ENCODE measurements around the gene MMP26.
A peak's percentile ranks its signal among the peaks of the same experiment; 100 is the strongest.

The MMP26 gene

DNA sequence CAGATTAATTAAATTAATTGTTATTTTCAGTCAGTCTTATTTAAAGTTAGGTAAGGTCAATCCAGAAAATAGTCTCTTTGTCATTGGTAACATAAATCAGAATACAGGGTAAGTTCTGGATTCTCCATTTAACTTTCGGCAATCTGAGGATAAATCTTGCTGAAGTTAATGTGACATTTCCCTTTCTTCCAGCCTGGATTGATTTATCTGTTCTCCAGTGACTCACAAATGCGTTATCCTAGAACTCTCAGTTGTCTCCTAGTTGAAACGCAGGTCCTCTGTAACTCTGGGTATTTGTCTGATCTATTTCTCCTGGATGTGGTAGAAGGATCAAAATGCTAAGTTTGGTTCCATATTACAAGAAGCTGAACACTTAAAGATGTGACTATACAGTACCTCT is 39.8 kb upstream of the MMP26 start:
- Histone ChIP-seq H3K4me1 (ENCODE audit: control insufficient read depth in 1 of 2, insufficient read depth in 2 of 2, low read length in 2 of 2) (no peaks in the 10 kb centered on the region), H3K4me2 (ENCODE audit: low read length) (no peak overlapping the region), H3K79me1 (ENCODE audit: low read length) (no peaks in the 10 kb centered on the region), H2BK120ac (ENCODE audit: insufficient read depth, low read length, poor library complexity) (no peak overlapping the region), H3K23ac (ENCODE audit: low read length) (no peak overlapping the region), H3K36me3 (ENCODE audit: control insufficient read depth in 1 of 2, insufficient read depth in 2 of 2, low read length in 2 of 2) (no peaks in the 10 kb centered on the region), H3K9ac (ENCODE audit: low read length) (no peak overlapping the region), H3K9me3 (ENCODE audit: insufficient read depth, low read depth, low read length) (peaks cover 2% of the 10 kb centered on the region), H4K12ac (ENCODE audit: low read depth, low read length) (no peak overlapping the region), H3K18ac (ENCODE audit: low read length) (no peak overlapping the region), H3K14ac (ENCODE audit: low read length) (no peak overlapping the region), H3K4me3 (ENCODE audit: low read depth, low read length) (no peak overlapping the region), H2BK12ac (ENCODE audit: low read length) (no peak overlapping the region), H3K27ac (ENCODE audit: low read depth, low read length) (no peak overlapping the region), H3K79me2 (ENCODE audit: control insufficient read depth, insufficient read depth, low read length, poor library complexity) (no peaks in the 10 kb centered on the region), H4K91ac (ENCODE audit: low read depth, low read length) (no peak overlapping the region), H4K8ac (ENCODE audit: low read depth, low read length) (no peak overlapping the region), H2BK5ac (ENCODE audit: low read depth, low read length, poor library complexity) (no peak overlapping the region), H3K27me3 (ENCODE audit: insufficient read depth, low read length) (no peaks in the 10 kb centered on the region), H2AK5ac (ENCODE audit: low read length) (no peak overlapping the region), H2AFZ (ENCODE audit: insufficient read depth, low read length, poor library complexity) (no peak overlapping the region), H3K4ac (ENCODE audit: low read depth, low read length) (no peak overlapping the region)
- no peak for DNase-seq
- WGBS (ENCODE audit: extremely low coverage, insufficient coverage, insufficient read length) = no CpG with 5 or more reads among the region's 3 CpGs

DNA sequence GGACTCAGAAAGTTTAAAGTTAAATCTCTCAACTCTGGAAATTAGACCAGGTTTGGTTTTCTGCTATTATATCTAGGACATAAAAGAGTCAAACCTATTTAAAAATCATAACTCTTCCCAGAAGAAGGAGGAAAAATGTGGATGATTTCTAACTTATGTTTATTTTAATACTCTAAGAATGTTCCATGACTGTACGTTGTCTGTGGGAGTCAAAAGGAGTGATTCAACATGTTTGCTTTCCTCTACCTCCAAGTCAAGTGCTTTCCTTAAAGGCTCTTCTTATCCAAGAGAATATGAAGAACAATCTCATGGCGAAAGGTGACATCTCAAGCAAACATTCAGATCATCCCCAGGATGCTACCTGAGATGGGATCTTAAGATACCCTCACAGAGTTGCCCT is 39.2 kb upstream of the MMP26 start:
- Histone ChIP-seq H2AK5ac (ENCODE audit: low read length) (no peak overlapping the region), H3K14ac (ENCODE audit: low read length) (no peak overlapping the region), H2BK120ac (ENCODE audit: insufficient read depth, low read length, poor library complexity) (no peak overlapping the region), H3K4me1 (ENCODE audit: control insufficient read depth in 1 of 2, insufficient read depth in 2 of 2, low read length in 2 of 2) (no peaks in the 10 kb centered on the region), H3K79me2 (ENCODE audit: control insufficient read depth, insufficient read depth, low read length, poor library complexity) (no peaks in the 10 kb centered on the region), H4K12ac (ENCODE audit: low read depth, low read length) (no peak overlapping the region), H3K18ac (ENCODE audit: low read length) (no peak overlapping the region), H3K27ac (ENCODE audit: low read depth, low read length) (no peak overlapping the region), H2AFZ (ENCODE audit: insufficient read depth, low read length, poor library complexity) (no peak overlapping the region), H4K91ac (ENCODE audit: low read depth, low read length) (no peak overlapping the region), H3K27me3 (ENCODE audit: insufficient read depth, low read length) (no peaks in the 10 kb centered on the region), H3K23ac (ENCODE audit: low read length) (no peak overlapping the region), H3K4ac (ENCODE audit: low read depth, low read length) (no peak overlapping the region), H3K4me2 (ENCODE audit: low read length) (no peak overlapping the region), H3K4me3 (ENCODE audit: low read depth, low read length) (no peak overlapping the region), H3K79me1 (ENCODE audit: low read length) (no peaks in the 10 kb centered on the region), H3K36me3 (ENCODE audit: control insufficient read depth in 1 of 2, insufficient read depth in 2 of 2, low read length in 2 of 2) (no peaks in the 10 kb centered on the region), H3K9me3 (ENCODE audit: insufficient read depth, low read depth, low read length) (peaks cover 2% of the 10 kb centered on the region), H4K8ac (ENCODE audit: low read depth, low read length) (no peak overlapping the region), H2BK5ac (ENCODE audit: low read depth, low read length, poor library complexity) (no peak overlapping the region), H3K9ac (ENCODE audit: low read length) (no peak overlapping the region), H2BK12ac (ENCODE audit: low read length) (no peak overlapping the region)
- WGBS (ENCODE audit: extremely low coverage, insufficient coverage, insufficient read length) = no CpG with 5 or more reads among the region's 2 CpGs
- DNase-seq = no peak

DNA sequence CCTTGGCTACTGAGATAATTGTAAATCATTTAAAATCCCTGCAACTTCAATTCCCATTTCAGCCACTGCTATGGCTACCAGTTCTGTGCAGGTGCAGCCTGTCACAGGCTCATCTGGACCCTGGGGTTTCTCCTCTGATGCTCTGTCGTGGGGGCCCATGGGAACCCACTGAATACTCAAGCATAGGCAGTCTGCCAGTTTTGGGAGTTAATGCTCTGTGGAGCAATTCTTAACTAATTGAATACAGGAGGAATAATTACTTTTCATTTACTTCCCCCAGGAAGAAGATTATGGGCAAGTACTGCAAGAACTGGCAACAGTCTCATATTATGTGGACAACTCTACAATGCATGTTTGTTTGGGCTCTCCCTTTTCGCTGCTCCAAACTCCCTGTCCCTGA is 32.8 kb upstream of the MMP26 start:
- Histone ChIP-seq H4K12ac (ENCODE audit: low read depth, low read length) (no peak overlapping the region), H3K4ac (ENCODE audit: low read depth, low read length) (no peak overlapping the region), H2AFZ (ENCODE audit: insufficient read depth, low read length, poor library complexity) (no peak overlapping the region), H2AK5ac (ENCODE audit: low read length) (no peak overlapping the region), H2BK12ac (ENCODE audit: low read length) (no peak overlapping the region), H3K27ac (ENCODE audit: low read depth, low read length) (no peak overlapping the region), H3K9me3 (ENCODE audit: insufficient read depth, low read depth, low read length) (no peaks in the 10 kb centered on the region), H2BK120ac (ENCODE audit: insufficient read depth, low read length, poor library complexity) (no peak overlapping the region), H3K79me1 (ENCODE audit: low read length) (no peaks in the 10 kb centered on the region), H3K9ac (ENCODE audit: low read length) (no peak overlapping the region), H3K4me2 (ENCODE audit: low read length) (no peak overlapping the region), H3K14ac (ENCODE audit: low read length) (no peak overlapping the region), H4K91ac (ENCODE audit: low read depth, low read length) (no peak overlapping the region), H3K4me3 (ENCODE audit: low read depth, low read length) (no peak overlapping the region), H3K4me1 (ENCODE audit: control insufficient read depth in 1 of 2, insufficient read depth in 2 of 2, low read length in 2 of 2) (no peaks in the 10 kb centered on the region), H4K8ac (ENCODE audit: low read depth, low read length) (no peak overlapping the region), H3K27me3 (ENCODE audit: insufficient read depth, low read length) (no peaks in the 10 kb centered on the region), H3K36me3 (ENCODE audit: control insufficient read depth in 1 of 2, insufficient read depth in 2 of 2, low read length in 2 of 2) (no peaks in the 10 kb centered on the region), H3K23ac (ENCODE audit: low read length) (no peak overlapping the region), H3K79me2 (ENCODE audit: control insufficient read depth, insufficient read depth, low read length, poor library complexity) (no peaks in the 10 kb centered on the region), H2BK5ac (ENCODE audit: low read depth, low read length, poor library complexity) (no peak overlapping the region), H3K18ac (ENCODE audit: low read length) (no peak overlapping the region)
- no CpG with 5 or more reads among the region's 2 CpGs for WGBS (ENCODE audit: extremely low coverage, insufficient coverage, insufficient read length)
- no peak for DNase-seq

DNA sequence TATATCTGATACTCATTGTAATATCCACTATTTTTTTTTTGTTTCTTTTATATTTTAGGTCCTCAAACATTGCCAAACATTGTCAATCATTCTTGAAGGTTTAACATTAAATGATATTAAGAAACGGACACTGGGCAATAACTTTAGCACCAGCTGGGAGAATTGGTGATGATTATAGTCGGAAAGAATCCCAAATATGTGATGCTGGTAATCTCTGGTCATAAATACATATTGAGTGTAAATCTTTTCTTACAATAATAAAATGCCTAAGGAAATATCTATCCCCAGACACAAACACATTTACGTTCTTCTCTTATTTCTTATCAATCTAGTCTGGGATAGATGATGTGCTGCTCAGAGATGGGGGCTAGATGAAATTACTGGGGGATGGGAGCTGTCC is 32.1 kb upstream of the MMP26 start:
- H3K36me3 ChIP-seq (ENCODE audit: control insufficient read depth in 1 of 2, insufficient read depth in 2 of 2, low read length in 2 of 2) = no peaks in the 10 kb centered on the region
- H3K14ac ChIP-seq (ENCODE audit: low read length) = no peak overlapping the region
- no peak overlapping the region for H3K4me2 ChIP-seq (ENCODE audit: low read length)
- peak in 1 of 2 donors; percentile 6 for DNase-seq
- no peak overlapping the region for H3K4ac ChIP-seq (ENCODE audit: low read depth, low read length)
- no peak overlapping the region for H2BK12ac ChIP-seq (ENCODE audit: low read length)
- no peaks in the 10 kb centered on the region for H3K79me1 ChIP-seq (ENCODE audit: low read length)
- no peak overlapping the region for H4K8ac ChIP-seq (ENCODE audit: low read depth, low read length)
- H3K27ac ChIP-seq (ENCODE audit: low read depth, low read length) = no peak overlapping the region
- H4K12ac ChIP-seq (ENCODE audit: low read depth, low read length) = no peak overlapping the region
- H3K9me3 ChIP-seq (ENCODE audit: insufficient read depth, low read depth, low read length) = no peaks in the 10 kb centered on the region
- no peaks in the 10 kb centered on the region for H3K79me2 ChIP-seq (ENCODE audit: control insufficient read depth, insufficient read depth, low read length, poor library complexity)
- no CpG with 5 or more reads among the region's 3 CpGs for WGBS (ENCODE audit: extremely low coverage, insufficient coverage, insufficient read length)
- no peak overlapping the region for H2BK120ac ChIP-seq (ENCODE audit: insufficient read depth, low read length, poor library complexity)
- H3K9ac ChIP-seq (ENCODE audit: low read length) = no peak overlapping the region
- H2BK5ac ChIP-seq (ENCODE audit: low read depth, low read length, poor library complexity) = no peak overlapping the region
- H3K4me3 ChIP-seq (ENCODE audit: low read depth, low read length) = no peak overlapping the region
- no peaks in the 10 kb centered on the region for H3K27me3 ChIP-seq (ENCODE audit: insufficient read depth, low read length)
- H2AFZ ChIP-seq (ENCODE audit: insufficient read depth, low read length, poor library complexity) = no peak overlapping the region
- H3K18ac ChIP-seq (ENCODE audit: low read length) = no peak overlapping the region
- H4K91ac ChIP-seq (ENCODE audit: low read depth, low read length) = no peak overlapping the region
- H2AK5ac ChIP-seq (ENCODE audit: low read length) = no peak overlapping the region
- no peak overlapping the region for H3K23ac ChIP-seq (ENCODE audit: low read length)
- no peaks in the 10 kb centered on the region for H3K4me1 ChIP-seq (ENCODE audit: control insufficient read depth in 1 of 2, insufficient read depth in 2 of 2, low read length in 2 of 2)
